HCT116 (cell line): Measurements from ENCODE around the gene GABPB2. TPM values are rescaled to one million over a fixed set of nuclear protein-coding genes. Genes with fewer than 3 reads are reported as not detected.

Experiments used
- ATAC-seq: fragments of 200-7000 bp; cut with Tn5 transposase; 2 replicates; pipeline ENCODE4 v1.9.1; 2020; ENCODE audit warnings: mild to moderate bottlenecking, moderate library complexity
- BruUV-seq: library from RNA; stranded (reverse); fragments of 400-500 nt; replicated peaks from 2 replicates; lab custom pipeline; 2021; lab: Mats Ljungman, UMichigan
- CTCF ChIA-PET: fragments of 300-600 bp; sonication (Branson Sonifier 250); formaldehyde crosslinking; loops from one replicate; lab custom pipeline; 2021; ENCODE audit warnings: antibody characterized with exemption; lab: Charles Lee
- POLR2A ChIA-PET: fragments of 300-600, 350-600 bp; sonication (Branson Sonifier 250); formaldehyde crosslinking; loops from one replicate; lab custom pipeline; 2021; ENCODE audit warnings: antibody characterized with exemption; lab: Charles Lee
- RAD21 ChIA-PET, 2 experiments: fragments of 300-600 bp; sonication (Branson Sonifier 250); formaldehyde crosslinking; loops; one replicate each; lab custom pipeline; 2023; ENCODE audit warnings: low total read pairs in 2 of 2; ENCODE audit not compliant: uncharacterized antibody in 2 of 2, unreplicated experiment in 2 of 2, low non-redundant PET in 1 of 2; lab: Charles Lee
- DNase-seq: peaks from one replicate; pipeline ENCODE4 v3.0.0-alpha.2; 2010; ENCODE audit warnings: low read depth, low spot score
- H2AFZ ChIP-seq: fragments of 200-600 bp; shearing (Covaris generic), sonication (generic); 2 replicates; pipeline ENCODE4 v1.6.1; 2017; ENCODE audit warnings: low read depth, mixed run types, mixed read lengths, antibody characterized with exemption, low read length; ENCODE audit not compliant: poor library complexity, severe bottlenecking
- H3K27ac ChIP-seq: 2 replicates; pipeline ENCODE4 v1.5.1; 2012; ENCODE audit warnings: low read depth, low read length
- H3K27me3 ChIP-seq: fragments of 200-600 bp; sonication (generic); 2 replicates; pipeline ENCODE4 v1.6.1; 2016; ENCODE audit warnings: mixed run types, low read length, mixed read lengths; ENCODE audit not compliant: insufficient read depth
- H3K36me3 ChIP-seq, 2 experiments: fragments of 200-500 bp in 1 of 2; fragments of 200-600 bp in 1 of 2; sonication (Bioruptor generic) in 1 of 2; sonication (generic) in 1 of 2; 2 replicates each; pipeline versions ENCODE4 v1.5.1 to v1.6.1; 2014 to 2016; ENCODE audit warnings: low read length in 2 of 2, inconsistent platforms in 1 of 2, mixed read lengths in 1 of 2, mixed run types in 1 of 2; ENCODE audit not compliant: insufficient read depth in 2 of 2, control insufficient read depth in 1 of 2
- H3K4me1 ChIP-seq, 2 experiments: fragments of 200-600 bp in 1 of 2; sonication (generic) in 1 of 2; 2 replicates each; pipeline versions ENCODE4 v1.5.1 to v1.6.1; 2012 to 2017; ENCODE audit warnings: low read length in 2 of 2, inconsistent platforms in 1 of 2, mild to moderate bottlenecking in 1 of 2, mixed read lengths in 1 of 2, mixed run types in 1 of 2, moderate library complexity in 1 of 2; ENCODE audit not compliant: insufficient read depth in 2 of 2, control insufficient read depth in 1 of 2
- H3K4me2 ChIP-seq: fragments of 200-600 bp; sonication (generic); 2 replicates; pipeline ENCODE4 v1.6.1; 2017; ENCODE audit warnings: mixed run types, low read length, mixed read lengths
- H3K4me3 ChIP-seq, 2 experiments: fragments of 200-600 bp in 1 of 2; sonication (generic) in 1 of 2; replicated peaks in 1 of 2; 2 replicates each; pipeline ENCODE4 v1.5.1; 2011 to 2016; ENCODE audit warnings: low read length in 2 of 2, control low read depth in 1 of 2, low read depth in 1 of 2, mild to moderate bottlenecking in 1 of 2, mixed read lengths in 1 of 2, mixed run types in 1 of 2
- H3K79me2 ChIP-seq: fragments of 200-600 bp; sonication (generic); 2 replicates; pipeline ENCODE4 v1.6.1; 2017; ENCODE audit warnings: mild to moderate bottlenecking, mixed run types, low read length, moderate library complexity, mixed read lengths; ENCODE audit not compliant: insufficient read depth
- H3K9ac ChIP-seq: fragments of 200-600 bp; sonication (generic); 2 replicates; pipeline ENCODE4 v1.6.1; 2016; ENCODE audit warnings: low read length, mixed read lengths
- H3K9me2 ChIP-seq: fragments of 200-600 bp; sonication (generic), shearing (Covaris generic); 2 replicates; pipeline ENCODE4 v1.6.1; 2017; ENCODE audit warnings: mixed run types, mild to moderate bottlenecking, moderate library complexity; ENCODE audit not compliant: insufficient read depth
- H3K9me3 ChIP-seq, 2 experiments: fragments of 200-500 bp in 1 of 2; fragments of 200-600 bp in 1 of 2; sonication (Bioruptor generic) in 1 of 2; sonication (generic) in 1 of 2; 2 replicates each; pipeline ENCODE4 v1.6.1; 2014 to 2017; ENCODE audit warnings: low read length in 2 of 2, mixed read lengths in 2 of 2, inconsistent platforms in 1 of 2, low read depth in 1 of 2, mild to moderate bottlenecking in 1 of 2, mixed run types in 1 of 2, moderate library complexity in 1 of 2; ENCODE audit not compliant: control insufficient read depth in 1 of 2, insufficient read depth in 1 of 2
- H4K20me1 ChIP-seq: fragments of 200-600 bp; sonication (generic), shearing (Covaris generic); 2 replicates; pipeline ENCODE4 v1.6.1; 2017; ENCODE audit warnings: mixed run types, mild to moderate bottlenecking, moderate library complexity; ENCODE audit not compliant: insufficient read depth
- ATF3 ChIP-seq: IDR thresholded peaks from 2 replicates; pipeline ENCODE4 v1.6.1; 2012
- CBX3 ChIP-seq: IDR thresholded peaks from 2 replicates; pipeline ENCODE4 v1.6.1; 2012; ENCODE audit warnings: low read depth
- CEBPB ChIP-seq: IDR thresholded peaks from 2 replicates; pipeline ENCODE4 v1.6.1; 2012; ENCODE audit warnings: low read depth
- EGR1 ChIP-seq: IDR thresholded peaks from 2 replicates; pipeline ENCODE4 v1.6.1; 2012; ENCODE audit warnings: low read depth
- ELF1 ChIP-seq: IDR thresholded peaks from 2 replicates; pipeline ENCODE4 v1.6.1; 2012; ENCODE audit warnings: low read depth, borderline replicate concordance
- EZH2 ChIP-seq: fragments of 200-600 bp; sonication (generic); IDR thresholded peaks from 2 replicates; pipeline ENCODE4 v1.6.1; 2017; ENCODE audit warnings: antibody characterized with exemption, mixed run types
- FOSL1 ChIP-seq: IDR thresholded peaks from 2 replicates; pipeline ENCODE4 v1.6.1; 2012; ENCODE audit warnings: low read depth
- JUND ChIP-seq: IDR thresholded peaks from 2 replicates; pipeline ENCODE4 v1.6.1; 2012
- MAX ChIP-seq: IDR thresholded peaks from 2 replicates; pipeline ENCODE4 v1.6.1; 2012
- POLR2A ChIP-seq: IDR thresholded peaks from 2 replicates; pipeline ENCODE4 v1.7.0; 2011; ENCODE audit warnings: borderline replicate concordance; ENCODE audit not compliant: insufficient read depth, insufficient read length; ENCODE audit errors: extremely low read depth
- POLR2AphosphoS5 ChIP-seq: IDR thresholded peaks from 2 replicates; pipeline ENCODE4 v1.6.1; 2011; ENCODE audit warnings: mild to moderate bottlenecking, low read depth, low read length, moderate library complexity
- RAD21 ChIP-seq: IDR thresholded peaks from 2 replicates; pipeline ENCODE4 v1.6.1; 2012; ENCODE audit warnings: low read depth, mild to moderate bottlenecking
- SP1 ChIP-seq: IDR thresholded peaks from 2 replicates; pipeline ENCODE4 v1.6.1; 2012; ENCODE audit warnings: low read depth
- TCF7L2 ChIP-seq: IDR thresholded peaks from 2 replicates; pipeline ENCODE4 v1.7.0; 2011; ENCODE audit warnings: borderline replicate concordance, inconsistent platforms; ENCODE audit not compliant: insufficient read depth, insufficient read length; ENCODE audit errors: extremely low read depth
- ZBTB33 ChIP-seq: IDR thresholded peaks from 2 replicates; pipeline ENCODE4 v1.6.1; 2011; ENCODE audit warnings: mild to moderate bottlenecking, low read length, moderate library complexity; ENCODE audit not compliant: insufficient replicate concordance; ENCODE audit errors: extremely low read depth
- ZFX ChIP-seq: fragments of 450-650 bp; IDR thresholded peaks from 2 replicates; pipeline ENCODE4 v1.6.1; 2017
- ZNF274 ChIP-seq: fragments of 200-500 bp; sonication (Bioruptor generic); IDR thresholded peaks from 2 replicates; pipeline ENCODE4 v1.6.1; 2014; ENCODE audit warnings: mild to moderate bottlenecking, low read depth, low read length, inconsistent platforms
- intact Hi-C: fragments of 100-400 bp; cut with micrococcal nuclease; formaldehyde crosslinking; loops from 2 replicates; pipeline ENCODE4 v1.10.0; 2022
- total RNA-seq: library from RNA; stranded (reverse); gene quantifications from one replicate; pipeline ENCODE4 v1.2.1, GENCODE V29; 2021; ENCODE audit not compliant: unreplicated experiment
- TF ChIP-seq, protein P1 (sequence below): IDR thresholded peaks from 2 replicates; pipeline ENCODE4 v1.6.1; 2012; ENCODE audit warnings: low read depth
- TF ChIP-seq, protein P2 (sequence below), 3 experiments: fragments of 200-600 bp in 1 of 3; sonication (generic) in 1 of 3; IDR thresholded peaks in 2 of 3; conservative IDR thresholded peaks in 1 of 3; 2 replicates each; pipeline ENCODE4 v1.5.1; 2012 to 2017; ENCODE audit warnings: low read depth in 2 of 3, low read length in 2 of 3, antibody characterized with exemption in 1 of 3, borderline replicate concordance in 1 of 3, control low read depth in 1 of 3, mild to moderate bottlenecking in 1 of 3, mixed read lengths in 1 of 3, mixed run types in 1 of 3, moderate library complexity in 1 of 3; ENCODE audit not compliant: insufficient read depth in 1 of 3

The GABPB2 gene
- total RNA-seq, 1 experiment from 2014 or later: 7.7 TPM

- H3K27ac ChIP-seq: no peak overlapping the region
- ChIA-PET CTCF (no interaction called here), POLR2A (no interaction called here), RAD21 (no interaction called here)
- no peaks in the 10 kb centered on the region for H3K4me1 ChIP-seq
- DNase-seq (no peak), ATAC-seq (no peak)
- no peak overlapping the region for H3K4me2 ChIP-seq
- TF ChIP-seq CEBPB: no peak
- TF ChIP-seq, protein P1, sequence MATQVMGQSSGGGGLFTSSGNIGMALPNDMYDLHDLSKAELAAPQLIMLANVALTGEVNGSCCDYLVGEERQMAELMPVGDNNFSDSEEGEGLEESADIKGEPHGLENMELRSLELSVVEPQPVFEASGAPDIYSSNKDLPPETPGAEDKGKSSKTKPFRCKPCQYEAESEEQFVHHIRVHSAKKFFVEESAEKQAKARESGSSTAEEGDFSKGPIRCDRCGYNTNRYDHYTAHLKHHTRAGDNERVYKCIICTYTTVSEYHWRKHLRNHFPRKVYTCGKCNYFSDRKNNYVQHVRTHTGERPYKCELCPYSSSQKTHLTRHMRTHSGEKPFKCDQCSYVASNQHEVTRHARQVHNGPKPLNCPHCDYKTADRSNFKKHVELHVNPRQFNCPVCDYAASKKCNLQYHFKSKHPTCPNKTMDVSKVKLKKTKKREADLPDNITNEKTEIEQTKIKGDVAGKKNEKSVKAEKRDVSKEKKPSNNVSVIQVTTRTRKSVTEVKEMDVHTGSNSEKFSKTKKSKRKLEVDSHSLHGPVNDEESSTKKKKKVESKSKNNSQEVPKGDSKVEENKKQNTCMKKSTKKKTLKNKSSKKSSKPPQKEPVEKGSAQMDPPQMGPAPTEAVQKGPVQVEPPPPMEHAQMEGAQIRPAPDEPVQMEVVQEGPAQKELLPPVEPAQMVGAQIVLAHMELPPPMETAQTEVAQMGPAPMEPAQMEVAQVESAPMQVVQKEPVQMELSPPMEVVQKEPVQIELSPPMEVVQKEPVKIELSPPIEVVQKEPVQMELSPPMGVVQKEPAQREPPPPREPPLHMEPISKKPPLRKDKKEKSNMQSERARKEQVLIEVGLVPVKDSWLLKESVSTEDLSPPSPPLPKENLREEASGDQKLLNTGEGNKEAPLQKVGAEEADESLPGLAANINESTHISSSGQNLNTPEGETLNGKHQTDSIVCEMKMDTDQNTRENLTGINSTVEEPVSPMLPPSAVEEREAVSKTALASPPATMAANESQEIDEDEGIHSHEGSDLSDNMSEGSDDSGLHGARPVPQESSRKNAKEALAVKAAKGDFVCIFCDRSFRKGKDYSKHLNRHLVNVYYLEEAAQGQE: no peak
- TF ChIP-seq EZH2: no peak
- TF ChIP-seq JUND: no peak
- no peak for TF ChIP-seq CBX3
- no peak for TF ChIP-seq FOSL1
- TF ChIP-seq SP1: no peak
- TF ChIP-seq POLR2AphosphoS5: no peak
- no peak for TF ChIP-seq ATF3
- TF ChIP-seq EGR1: no peak
- no peak for TF ChIP-seq ZBTB33
- no peak for TF ChIP-seq POLR2A
- TF ChIP-seq TCF7L2: no peak
- TF ChIP-seq ZNF274: no peak
- TF ChIP-seq MAX: no peak
- TF ChIP-seq, protein P2, sequence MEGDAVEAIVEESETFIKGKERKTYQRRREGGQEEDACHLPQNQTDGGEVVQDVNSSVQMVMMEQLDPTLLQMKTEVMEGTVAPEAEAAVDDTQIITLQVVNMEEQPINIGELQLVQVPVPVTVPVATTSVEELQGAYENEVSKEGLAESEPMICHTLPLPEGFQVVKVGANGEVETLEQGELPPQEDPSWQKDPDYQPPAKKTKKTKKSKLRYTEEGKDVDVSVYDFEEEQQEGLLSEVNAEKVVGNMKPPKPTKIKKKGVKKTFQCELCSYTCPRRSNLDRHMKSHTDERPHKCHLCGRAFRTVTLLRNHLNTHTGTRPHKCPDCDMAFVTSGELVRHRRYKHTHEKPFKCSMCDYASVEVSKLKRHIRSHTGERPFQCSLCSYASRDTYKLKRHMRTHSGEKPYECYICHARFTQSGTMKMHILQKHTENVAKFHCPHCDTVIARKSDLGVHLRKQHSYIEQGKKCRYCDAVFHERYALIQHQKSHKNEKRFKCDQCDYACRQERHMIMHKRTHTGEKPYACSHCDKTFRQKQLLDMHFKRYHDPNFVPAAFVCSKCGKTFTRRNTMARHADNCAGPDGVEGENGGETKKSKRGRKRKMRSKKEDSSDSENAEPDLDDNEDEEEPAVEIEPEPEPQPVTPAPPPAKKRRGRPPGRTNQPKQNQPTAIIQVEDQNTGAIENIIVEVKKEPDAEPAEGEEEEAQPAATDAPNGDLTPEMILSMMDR (IDR thresholded peaks at IDR 0.05 in 2 of 3, conservative IDR thresholded peaks at IDR 0.05 in 1 of 3; ENCODE audit: borderline replicate concordance in 1 of 3, insufficient read depth in 1 of 3, low read depth in 2 of 3, low read length in 2 of 3): no peak
- TF ChIP-seq RAD21: no peak
- TF ChIP-seq ELF1: no peak
- no peak for TF ChIP-seq ZFX
- H2AFZ ChIP-seq: no peak overlapping the region
- no peak overlapping the region for H3K9ac ChIP-seq
- H3K9me2 ChIP-seq: no peaks in the 10 kb centered on the region
- H3K9me3 ChIP-seq: no peaks in the 10 kb centered on the region
- no peaks in the 10 kb centered on the region for H4K20me1 ChIP-seq
- H3K4me3 ChIP-seq: no peak overlapping the region
- no TSS peak for BruUV-seq
- no peaks in the 10 kb centered on the region for H3K36me3 ChIP-seq
- no peaks in the 10 kb centered on the region for H3K27me3 ChIP-seq
- H3K79me2 ChIP-seq: no peaks in the 10 kb centered on the region
- intact Hi-C loops: no loop called here
These were observed 62.7 kb downstream of the GABPB2 start for GRCh38 chr1:151133018-151133806.
